A549 treated with Mapracorat at 1 μM for 4 hours (cell line): ENCODE measurements around the gene GGT6. TPM values are rescaled to one million over a fixed set of nuclear protein-coding genes. Genes with fewer than 3 reads are reported as not detected.

Experiments
- total RNA-seq: library from RNA; stranded (reverse); fragments of 200-300 nt; extraction: Qiagen RNA extraction; gene quantifications from 5 replicates; pipeline ENCODE4 v1.2.3, GENCODE V29; 2022

The GGT6 gene, protein sequence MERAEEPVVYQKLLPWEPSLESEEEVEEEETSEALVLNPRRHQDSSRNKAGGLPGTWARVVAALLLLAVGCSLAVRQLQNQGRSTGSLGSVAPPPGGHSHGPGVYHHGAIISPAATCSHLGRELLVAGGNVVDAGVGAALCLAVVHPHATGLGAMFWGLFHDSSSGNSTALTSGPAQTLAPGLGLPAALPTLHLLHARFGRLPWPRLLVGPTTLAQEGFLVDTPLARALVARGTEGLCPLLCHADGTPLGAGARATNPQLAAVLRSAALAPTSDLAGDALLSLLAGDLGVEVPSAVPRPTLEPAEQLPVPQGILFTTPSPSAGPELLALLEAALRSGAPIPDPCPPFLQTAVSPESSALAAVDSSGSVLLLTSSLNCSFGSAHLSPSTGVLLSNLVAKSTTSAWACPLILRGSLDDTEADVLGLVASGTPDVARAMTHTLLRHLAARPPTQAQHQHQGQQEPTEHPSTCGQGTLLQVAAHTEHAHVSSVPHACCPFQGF
- not detected in 5 replicates for total RNA-seq

DNA sequence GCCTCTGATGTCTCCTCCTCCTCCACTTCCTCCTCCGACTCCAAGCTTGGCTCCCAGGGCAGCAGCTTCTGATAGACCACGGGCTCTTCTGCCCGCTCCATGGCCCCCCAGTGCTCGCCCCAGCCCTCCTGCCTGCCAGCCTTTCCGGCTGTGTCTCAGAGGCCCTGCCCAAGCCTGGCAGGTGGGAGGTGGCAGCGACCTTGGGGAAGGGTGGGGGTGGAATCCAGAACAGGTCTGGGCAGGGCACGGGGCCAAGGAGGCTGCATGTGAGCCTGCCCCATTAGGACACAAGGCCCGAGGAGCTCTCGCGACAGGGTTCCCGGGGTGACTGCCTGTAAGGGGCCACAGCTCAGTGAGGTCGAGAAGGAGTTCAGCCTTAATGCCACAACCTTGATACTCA, at the start of gene GGT6:
GGT6 (minus strand) TSS at position 157 of the 400 bp plus-strand sequence; CDS start at position 101, 56 bp downstream.

DNA sequence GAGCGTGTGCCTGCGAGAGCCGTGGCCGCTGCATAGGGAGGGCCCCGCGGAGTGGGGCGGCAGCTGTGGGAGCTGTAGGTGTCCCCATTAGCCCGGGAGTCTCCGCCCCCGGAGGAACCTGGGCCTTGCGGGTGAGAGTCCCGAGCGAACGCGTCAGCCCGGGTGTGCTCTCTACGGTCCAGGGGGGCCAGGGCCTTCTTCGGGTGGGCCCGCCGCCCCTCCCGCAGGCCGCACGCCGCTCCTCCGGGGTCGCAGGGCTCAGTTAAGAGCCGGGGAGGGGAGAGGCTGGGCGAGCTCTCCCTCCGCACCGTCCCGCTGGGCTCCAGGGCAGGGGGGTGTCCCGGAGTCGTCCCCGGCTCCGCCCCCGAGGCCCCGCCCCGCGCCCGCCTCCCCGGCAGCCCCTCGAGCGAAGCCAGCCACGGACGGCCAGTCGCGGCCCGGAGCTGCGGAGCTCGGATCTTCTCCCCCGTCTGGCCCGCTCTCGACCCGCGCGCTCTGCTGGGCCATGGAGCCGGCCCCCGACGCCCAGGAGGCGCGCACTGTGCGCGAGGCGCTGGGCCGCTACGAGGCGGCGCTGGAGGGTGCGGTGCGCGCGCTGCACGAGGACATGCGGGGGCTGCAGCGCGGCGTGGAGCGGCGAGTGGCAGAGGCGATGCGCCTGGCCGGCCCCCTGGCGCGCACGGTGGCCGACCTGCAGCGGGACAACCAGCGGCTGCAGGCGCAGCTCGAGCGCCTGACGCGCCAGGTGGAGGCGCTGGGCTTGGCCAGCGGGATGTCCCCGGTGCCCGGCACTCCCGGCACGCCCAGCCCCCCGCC, 23.9 kb upstream of the GGT6 start, which contains the start of gene SMTNL2:
SMTNL2 (plus strand) TSS at position 429 of the 816 bp plus-strand sequence; CDS start at position 506, 77 bp downstream.

DNA sequence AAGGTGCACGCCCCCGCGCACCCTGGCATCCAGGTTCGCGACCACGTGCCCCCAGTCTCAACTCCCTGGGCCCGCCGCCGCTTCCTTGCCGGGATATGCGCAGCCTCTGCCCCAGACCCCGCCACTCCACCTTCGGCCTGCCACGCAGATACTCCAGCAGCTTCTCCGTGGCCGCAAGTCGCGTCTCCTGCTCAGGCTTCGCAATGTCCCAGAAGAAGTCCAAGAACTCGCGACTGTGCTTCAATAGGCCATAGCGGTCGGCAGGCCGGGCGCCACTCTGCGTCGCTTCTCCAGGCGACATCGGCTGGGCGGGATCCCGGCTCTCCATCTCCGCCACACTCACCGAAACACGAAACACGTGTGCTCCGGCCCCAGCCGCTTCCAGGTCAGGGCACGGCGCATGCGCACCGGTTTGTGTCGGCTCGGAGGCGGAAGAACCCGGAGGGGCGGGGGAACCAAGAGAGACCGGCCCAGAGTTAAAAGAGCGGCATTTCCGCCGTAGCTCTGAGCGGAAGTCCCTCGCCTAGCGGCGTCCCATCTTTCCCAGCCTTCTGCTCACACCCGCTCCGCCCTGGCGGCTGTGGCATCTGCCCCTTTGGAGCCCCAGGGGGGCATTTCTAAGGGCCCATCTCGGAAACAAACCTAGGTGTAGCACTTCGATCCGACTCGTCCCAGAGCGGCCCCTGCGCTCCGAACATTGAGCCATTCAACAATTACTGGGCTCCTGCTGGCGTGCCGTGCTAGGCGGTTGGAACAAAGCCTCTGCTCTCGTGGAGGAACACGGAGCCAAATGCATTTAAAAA, 5.2 kb downstream of the GGT6 start, which contains the start of gene MYBBP1A:
MYBBP1A (minus strand) TSS at position 388 of the 803 bp plus-strand sequence; CDS start at position 328, 60 bp downstream.

Other genes with a start within 250 kb of the GGT6 start
- gene UBE2G1, start 193.9 kb downstream of the GGT6 start, total RNA-seq = 67.2 to 94.4 TPM (median 77.5 TPM) in 5 replicates
- not detected in 5 replicates for gene SPNS3, start 126.6 kb downstream of the GGT6 start, total RNA-seq
- 7.6 to 15.2 TPM (median 10.6 TPM) in 5 replicates for gene SPNS2, start 61.7 kb downstream of the GGT6 start, total RNA-seq
- gene MYBBP1A, start 5.2 kb downstream of the GGT6 start, total RNA-seq = 86.4 to 111 TPM (median 102 TPM) in 5 replicates
- gene SMTNL2, start 24.0 kb upstream of the GGT6 start, total RNA-seq = 0.15 to 0.97 TPM (median 0.36 TPM) in 5 replicates
- 0.10 to 0.28 TPM (median 0.14 TPM) in 4 of 5 replicates, not detected in the other for gene ALOX15, start 81.1 kb upstream of the GGT6 start, total RNA-seq
- gene PELP1, start 143.6 kb upstream of the GGT6 start, total RNA-seq = 57.8 to 78.2 TPM (median 70.6 TPM) in 5 replicates
- gene ARRB2, start 150.1 kb upstream of the GGT6 start, total RNA-seq = 47.6 to 69.4 TPM (median 56.5 TPM) in 5 replicates
- 39.8 to 43.6 TPM (median 40.8 TPM) in 5 replicates for gene MED11, start 170.9 kb upstream of the GGT6 start, total RNA-seq
- gene ZMYND15, start 179.3 kb upstream of the GGT6 start, total RNA-seq = 0.24 to 0.69 TPM (median 0.32 TPM) in 5 replicates
- 15.4 to 20.3 TPM (median 16.8 TPM) in 5 replicates for gene CXCL16, start 179.4 kb upstream of the GGT6 start, total RNA-seq
- gene TM4SF5, start 211.3 kb upstream of the GGT6 start, total RNA-seq = 0.50 to 1.3 TPM (median 0.73 TPM) in 5 replicates
- 0.68 to 1.6 TPM (median 0.81 TPM) in 5 replicates for gene VMO1, start 225.8 kb upstream of the GGT6 start, total RNA-seq
- not detected in 5 replicates for gene GLTPD2, start 228.4 kb upstream of the GGT6 start, total RNA-seq
- gene PSMB6, start 235.6 kb upstream of the GGT6 start, total RNA-seq = 471 to 505 TPM (median 471 TPM) in 5 replicates
- 21.4 to 28.4 TPM (median 23.8 TPM) in 5 replicates for gene PLD2, start 246.6 kb upstream of the GGT6 start, total RNA-seq